GM19395 (cell line): ENCODE data around the gene GLI3.

ENCODE experiments used
- ATAC-seq: cut with Tn5 transposase; IDR thresholded peaks from one replicate; pipeline ENCODE4 v1.9.1; 2021; ENCODE audit warnings: mild to moderate bottlenecking, moderate library complexity; ENCODE audit not compliant: unreplicated experiment

GLI3 gene

GRCh38 chr7:41975849-41976248 is 261.2 kb downstream of the GLI3 start:
- ATAC-seq = no peak

- no peak for ATAC-seq
Measured at GRCh38 chr7:41974870-41975557, 262.0 kb downstream of the GLI3 start.

GRCh38 chr7:41973202-41973730 is 263.7 kb downstream of the GLI3 start:
- no peak for ATAC-seq

GRCh38 chr7:41972776-41973175 is 264.2 kb downstream of the GLI3 start:
- no peak for ATAC-seq

- no peak for ATAC-seq
Measured at GRCh38 chr7:41972270-41972669, 264.7 kb downstream of the GLI3 start.

GRCh38 chr7:41971640-41972187 is 265.3 kb downstream of the GLI3 start:
- no peak for ATAC-seq

- ATAC-seq = no peak
Measured at GRCh38 chr7:41970941-41971340, 266.1 kb downstream of the GLI3 start.

GRCh38 chr7:41969561-41970105 is 267.4 kb downstream of the GLI3 start:
- no peak for ATAC-seq

- ATAC-seq = no peak
Measured at GRCh38 chr7:41967156-41967555, 269.9 kb downstream of the GLI3 start.

GRCh38 chr7:41965951-41966505 is 271.0 kb downstream of the GLI3 start:
- no peak for ATAC-seq

GRCh38 chr7:41964849-41965745 is 271.9 kb downstream of the GLI3 start:
- no peak for ATAC-seq

- ATAC-seq = no peak
Measured at GRCh38 chr7:41964183-41964753, 272.7 kb downstream of the GLI3 start.

GRCh38 chr7:41956705-41957104 is 280.3 kb downstream of the GLI3 start:
- ATAC-seq = no peak

- ATAC-seq = no peak
Measured at GRCh38 chr7:41955893-41956675, 280.9 kb downstream of the GLI3 start.

- no peak for ATAC-seq
Measured at GRCh38 chr7:41955451-41955850, 281.6 kb downstream of the GLI3 start.

- ATAC-seq = no peak
Measured at GRCh38 chr7:41954976-41955375, 282.0 kb downstream of the GLI3 start.

- no peak for ATAC-seq
Measured at GRCh38 chr7:41948503-41948902, 288.5 kb downstream of the GLI3 start.

GRCh38 chr7:41943094-41943577 is 293.9 kb downstream of the GLI3 start:
- peak; percentile 87 for ATAC-seq

- peak; percentile 25 for ATAC-seq
Measured at GRCh38 chr7:41942468-41943093, 294.4 kb downstream of the GLI3 start.
